HCT116 (cell line): ENCODE measurements around the gene ZBTB3. TPM values are rescaled to one million over a fixed set of nuclear protein-coding genes. Genes with fewer than 3 reads are reported as not detected.
A peak's percentile ranks its signal among the peaks of the same experiment; 100 is the strongest.
"Not testable (repeated sequence)": the region's sequence is repeated elsewhere in the genome, so short reads cannot be mapped to it uniquely, and the experiment has no call there.

Experiments used
- ATAC-seq: fragments of 200-7000 bp; cut with Tn5 transposase; 2 replicates; pipeline ENCODE4 v1.9.1; 2020; ENCODE audit warnings: mild to moderate bottlenecking, moderate library complexity
- BruUV-seq: library from RNA; stranded (reverse); fragments of 400-500 nt; replicated peaks from 2 replicates; lab custom pipeline; 2021; lab: Mats Ljungman, UMichigan
- CTCF ChIA-PET: fragments of 300-600 bp; sonication (Branson Sonifier 250); formaldehyde crosslinking; loops from one replicate; lab custom pipeline; 2021; ENCODE audit warnings: antibody characterized with exemption; lab: Charles Lee
- POLR2A ChIA-PET: fragments of 300-600, 350-600 bp; sonication (Branson Sonifier 250); formaldehyde crosslinking; loops from one replicate; lab custom pipeline; 2021; ENCODE audit warnings: antibody characterized with exemption; lab: Charles Lee
- RAD21 ChIA-PET, 2 experiments: fragments of 300-600 bp; sonication (Branson Sonifier 250); formaldehyde crosslinking; loops; one replicate each; lab custom pipeline; 2023; ENCODE audit warnings: low total read pairs in 2 of 2; ENCODE audit not compliant: uncharacterized antibody in 2 of 2, unreplicated experiment in 2 of 2, low non-redundant PET in 1 of 2; lab: Charles Lee
- DNase-seq: peaks from one replicate; pipeline ENCODE4 v3.0.0-alpha.2; 2010; ENCODE audit warnings: low read depth, low spot score
- H2AFZ ChIP-seq: fragments of 200-600 bp; shearing (Covaris generic), sonication (generic); 2 replicates; pipeline ENCODE4 v1.6.1; 2017; ENCODE audit warnings: low read depth, mixed run types, mixed read lengths, antibody characterized with exemption, low read length; ENCODE audit not compliant: poor library complexity, severe bottlenecking
- H3K27ac ChIP-seq: 2 replicates; pipeline ENCODE4 v1.5.1; 2012; ENCODE audit warnings: low read depth, low read length
- H3K27me3 ChIP-seq: fragments of 200-600 bp; sonication (generic); 2 replicates; pipeline ENCODE4 v1.6.1; 2016; ENCODE audit warnings: mixed run types, low read length, mixed read lengths; ENCODE audit not compliant: insufficient read depth
- H3K36me3 ChIP-seq, 2 experiments: fragments of 200-500 bp in 1 of 2; fragments of 200-600 bp in 1 of 2; sonication (Bioruptor generic) in 1 of 2; sonication (generic) in 1 of 2; 2 replicates each; pipeline versions ENCODE4 v1.5.1 to v1.6.1; 2014 to 2016; ENCODE audit warnings: low read length in 2 of 2, inconsistent platforms in 1 of 2, mixed read lengths in 1 of 2, mixed run types in 1 of 2; ENCODE audit not compliant: insufficient read depth in 2 of 2, control insufficient read depth in 1 of 2
- H3K4me1 ChIP-seq, 2 experiments: fragments of 200-600 bp in 1 of 2; sonication (generic) in 1 of 2; 2 replicates each; pipeline versions ENCODE4 v1.5.1 to v1.6.1; 2012 to 2017; ENCODE audit warnings: low read length in 2 of 2, inconsistent platforms in 1 of 2, mild to moderate bottlenecking in 1 of 2, mixed read lengths in 1 of 2, mixed run types in 1 of 2, moderate library complexity in 1 of 2; ENCODE audit not compliant: insufficient read depth in 2 of 2, control insufficient read depth in 1 of 2
- H3K4me2 ChIP-seq: fragments of 200-600 bp; sonication (generic); 2 replicates; pipeline ENCODE4 v1.6.1; 2017; ENCODE audit warnings: mixed run types, low read length, mixed read lengths
- H3K4me3 ChIP-seq, 2 experiments: fragments of 200-600 bp in 1 of 2; sonication (generic) in 1 of 2; replicated peaks in 1 of 2; 2 replicates each; pipeline ENCODE4 v1.5.1; 2011 to 2016; ENCODE audit warnings: low read length in 2 of 2, control low read depth in 1 of 2, low read depth in 1 of 2, mild to moderate bottlenecking in 1 of 2, mixed read lengths in 1 of 2, mixed run types in 1 of 2
- H3K79me2 ChIP-seq: fragments of 200-600 bp; sonication (generic); 2 replicates; pipeline ENCODE4 v1.6.1; 2017; ENCODE audit warnings: mild to moderate bottlenecking, mixed run types, low read length, moderate library complexity, mixed read lengths; ENCODE audit not compliant: insufficient read depth
- H3K9ac ChIP-seq: fragments of 200-600 bp; sonication (generic); 2 replicates; pipeline ENCODE4 v1.6.1; 2016; ENCODE audit warnings: low read length, mixed read lengths
- H3K9me2 ChIP-seq: fragments of 200-600 bp; sonication (generic), shearing (Covaris generic); 2 replicates; pipeline ENCODE4 v1.6.1; 2017; ENCODE audit warnings: mixed run types, mild to moderate bottlenecking, moderate library complexity; ENCODE audit not compliant: insufficient read depth
- H3K9me3 ChIP-seq, 2 experiments: fragments of 200-500 bp in 1 of 2; fragments of 200-600 bp in 1 of 2; sonication (Bioruptor generic) in 1 of 2; sonication (generic) in 1 of 2; 2 replicates each; pipeline ENCODE4 v1.6.1; 2014 to 2017; ENCODE audit warnings: low read length in 2 of 2, mixed read lengths in 2 of 2, inconsistent platforms in 1 of 2, low read depth in 1 of 2, mild to moderate bottlenecking in 1 of 2, mixed run types in 1 of 2, moderate library complexity in 1 of 2; ENCODE audit not compliant: control insufficient read depth in 1 of 2, insufficient read depth in 1 of 2
- H4K20me1 ChIP-seq: fragments of 200-600 bp; sonication (generic), shearing (Covaris generic); 2 replicates; pipeline ENCODE4 v1.6.1; 2017; ENCODE audit warnings: mixed run types, mild to moderate bottlenecking, moderate library complexity; ENCODE audit not compliant: insufficient read depth
- SRF ChIP-seq: IDR thresholded peaks from 2 replicates; pipeline ENCODE4 v1.6.1; 2012; ENCODE audit warnings: low read depth
- YY1 ChIP-seq: IDR thresholded peaks from 2 replicates; pipeline ENCODE4 v1.6.1; 2011; ENCODE audit warnings: low read length, low read depth, moderate library complexity, mild to moderate bottlenecking; ENCODE audit not compliant: insufficient replicate concordance; ENCODE audit errors: extremely low read depth
- ZBTB33 ChIP-seq: IDR thresholded peaks from 2 replicates; pipeline ENCODE4 v1.6.1; 2011; ENCODE audit warnings: mild to moderate bottlenecking, low read length, moderate library complexity; ENCODE audit not compliant: insufficient replicate concordance; ENCODE audit errors: extremely low read depth
- ZNF274 ChIP-seq: fragments of 200-500 bp; sonication (Bioruptor generic); IDR thresholded peaks from 2 replicates; pipeline ENCODE4 v1.6.1; 2014; ENCODE audit warnings: mild to moderate bottlenecking, low read depth, low read length, inconsistent platforms
- intact Hi-C: fragments of 100-400 bp; cut with micrococcal nuclease; formaldehyde crosslinking; loops from 2 replicates; pipeline ENCODE4 v1.10.0; 2022
- total RNA-seq: library from RNA; stranded (reverse); gene quantifications from one replicate; pipeline ENCODE4 v1.2.1, GENCODE V29; 2021; ENCODE audit not compliant: unreplicated experiment

ZBTB3 gene
- total RNA-seq, 1 experiment from 2014 or later = 11.3 TPM

GRCh38 chr11:62705880-62706849 is 47.8 kb downstream of the ZBTB3 start (continued):
- TF ChIP-seq YY1 (no peak), ZBTB33 (peak; percentile 40)

- Histone ChIP-seq H3K4me1 (peaks cover 5 to 20% of the 10 kb centered on the region in 2 experiments), H3K9ac (peak overlapping the region; percentile 84), H3K36me3 (peaks cover 10 to 32% of the 10 kb centered on the region in 2 experiments; a peak in 3 of 4 replicates), H3K9me3 (no peaks in the 10 kb centered on the region), H3K9me2 (no peaks in the 10 kb centered on the region), H3K4me3 (peak overlapping the region; percentile 50 to 75), H2AFZ (no peak overlapping the region), H3K27ac (peak overlapping the region; percentile 64), H4K20me1 (no peaks in the 10 kb centered on the region), H3K79me2 (peaks cover 12% of the 10 kb centered on the region), H3K27me3 (no peaks in the 10 kb centered on the region), H3K4me2 (peak overlapping the region; percentile 85)
- ChIA-PET RAD21 (no interaction called here), POLR2A (interaction anchor here (0.9 to 2.3 kb wide), 4 partner anchors 16 to 132 kb away, joined by 3 to 6 read pairs (median 4); partner anchors contain the start of genes C11orf98, CSKMT, EEF1G and HNRNPUL2), CTCF (interaction anchor here (1.2 to 1.5 kb wide), 3 partner anchors 11 to 311 kb away, joined by 4 to 7 read pairs (median 4); no protein-coding TSS in a partner anchor)
- intact Hi-C loops = no loop called here
- peak; percentile 6; the same call in 1 of the 2 replicates for ATAC-seq
- no peak for DNase-seq
- TF ChIP-seq ZNF274 = no peak
- no peak for TF ChIP-seq SRF
- BruUV-seq = no TSS peak
These were observed 48.5 kb downstream of the ZBTB3 start for GRCh38 chr11:62705413-62705812.

GRCh38 chr11:62703921-62704320 is 50.0 kb downstream of the ZBTB3 start:
- DNase-seq, H3K27me3 ChIP-seq, H2AFZ ChIP-seq, RAD21 ChIA-PET, H3K27ac ChIP-seq, H3K4me3 ChIP-seq, intact Hi-C loops, H3K9ac ChIP-seq, BruUV-seq, H3K9me2 ChIP-seq, H3K4me2 ChIP-seq, POLR2A ChIA-PET, ATAC-seq, H4K20me1 ChIP-seq, H3K9me3 ChIP-seq: not testable (repeated sequence)
- H3K36me3 ChIP-seq = peaks cover 10 to 22% of the 10 kb centered on the region in 2 experiments; a peak in 3 of 4 replicates
- H3K79me2 ChIP-seq = peaks cover 12% of the 10 kb centered on the region
- peaks cover 5 to 20% of the 10 kb centered on the region in 2 experiments for H3K4me1 ChIP-seq
- CTCF ChIA-PET = interaction anchor here (1.3 kb wide), 1 partner anchor 9 kb away, joined by 3 read pairs; no protein-coding TSS in a partner anchor
